A673 (cell line): ENCODE results near the gene LRRN2. TPM values are rescaled to one million over a fixed set of nuclear protein-coding genes. Genes with fewer than 3 reads are reported as not detected.

Source experiments
- BruUV-seq: library from RNA; stranded (reverse); fragments of 400-500 nt; replicated peaks from 2 replicates; lab custom pipeline; 2021; lab: Mats Ljungman, UMichigan
- CTCF ChIA-PET: fragments of 300-600 bp; sonication (Branson Sonifier 250); formaldehyde crosslinking; loops from one replicate; lab custom pipeline; 2022; ENCODE audit warnings: antibody characterized with exemption; lab: Charles Lee
- POLR2A ChIA-PET: fragments of 300-600 bp; sonication (Branson Sonifier 250); formaldehyde crosslinking; loops from one replicate; lab custom pipeline; 2022; ENCODE audit warnings: antibody characterized with exemption; ENCODE audit not compliant: low non-redundant PET; lab: Charles Lee
- DNase-seq: peaks from one replicate; pipeline ENCODE4 v3.0.0-alpha.2; 2015; ENCODE audit warnings: low spot score
- H3K27ac ChIP-seq: fragments of 200-600 bp; sonication (generic); 2 replicates; pipeline ENCODE4 v1.5.1; 2016; ENCODE audit warnings: mixed run types, low read depth, mild to moderate bottlenecking, mixed read lengths, antibody characterized with exemption, low read length; ENCODE audit not compliant: poor library complexity, severe bottlenecking
- H3K27me3 ChIP-seq: fragments of 200-600 bp; sonication (generic); replicated peaks from 2 replicates; pipeline ENCODE4 v1.6.1; 2017; ENCODE audit warnings: mixed run types, low read depth, mild to moderate bottlenecking, mixed read lengths, antibody characterized with exemption, low read length; ENCODE audit not compliant: insufficient read depth, poor library complexity
- H3K36me3 ChIP-seq: fragments of 200-600 bp; sonication (generic); 2 replicates; pipeline ENCODE4 v1.6.1; 2016; ENCODE audit warnings: mixed run types, mild to moderate bottlenecking, mixed read lengths, antibody characterized with exemption, low read length; ENCODE audit not compliant: insufficient read depth, poor library complexity, severe bottlenecking
- H3K4me1 ChIP-seq: fragments of 200-600 bp; sonication (generic); 2 replicates; pipeline ENCODE4 v1.6.1; 2017; ENCODE audit warnings: mixed run types, mild to moderate bottlenecking, mixed read lengths, antibody characterized with exemption, low read length; ENCODE audit not compliant: insufficient read depth, poor library complexity, severe bottlenecking
- H3K4me3 ChIP-seq: fragments of 200-600 bp; sonication (generic); 2 replicates; pipeline ENCODE4 v1.5.1; 2016; ENCODE audit warnings: low read depth, mixed run types, mild to moderate bottlenecking, mixed read lengths, low read length; ENCODE audit not compliant: poor library complexity, severe bottlenecking
- H3K9me3 ChIP-seq: fragments of 200-600 bp; sonication (generic); 2 replicates; pipeline ENCODE4 v1.6.1; 2016; ENCODE audit warnings: mixed run types, low read depth, mild to moderate bottlenecking, mixed read lengths, antibody characterized with exemption, low read length; ENCODE audit not compliant: poor library complexity, severe bottlenecking
- EZH2 ChIP-seq: fragments of 200-600 bp; sonication (generic); IDR thresholded peaks from 2 replicates; pipeline ENCODE4 v1.6.1; 2017; ENCODE audit warnings: borderline replicate concordance, low read depth, mild to moderate bottlenecking, mixed read lengths, antibody characterized with exemption, low read length; ENCODE audit not compliant: poor library complexity, severe bottlenecking
- intact Hi-C: fragments of 100-400 bp; cut with micrococcal nuclease; formaldehyde crosslinking; loops from one replicate; pipeline ENCODE4 v1.10.0; 2022; ENCODE audit not compliant: unreplicated experiment
- total RNA-seq: library from RNA; stranded (reverse); gene quantifications from 2 replicates; pipeline ENCODE4 v1.2.3, GENCODE V29; 2021
- TF ChIP-seq, protein P1 (sequence below): fragments of 300-800, 200-600 bp; sonication (generic); conservative IDR thresholded peaks from 2 replicates; pipeline ENCODE4 v1.5.1; 2017; ENCODE audit warnings: low read depth, mild to moderate bottlenecking, antibody characterized with exemption, low read length, moderate library complexity, mixed read lengths

LRRN2 gene
- total RNA-seq, 1 experiment from 2014 or later = not detected

DNA sequence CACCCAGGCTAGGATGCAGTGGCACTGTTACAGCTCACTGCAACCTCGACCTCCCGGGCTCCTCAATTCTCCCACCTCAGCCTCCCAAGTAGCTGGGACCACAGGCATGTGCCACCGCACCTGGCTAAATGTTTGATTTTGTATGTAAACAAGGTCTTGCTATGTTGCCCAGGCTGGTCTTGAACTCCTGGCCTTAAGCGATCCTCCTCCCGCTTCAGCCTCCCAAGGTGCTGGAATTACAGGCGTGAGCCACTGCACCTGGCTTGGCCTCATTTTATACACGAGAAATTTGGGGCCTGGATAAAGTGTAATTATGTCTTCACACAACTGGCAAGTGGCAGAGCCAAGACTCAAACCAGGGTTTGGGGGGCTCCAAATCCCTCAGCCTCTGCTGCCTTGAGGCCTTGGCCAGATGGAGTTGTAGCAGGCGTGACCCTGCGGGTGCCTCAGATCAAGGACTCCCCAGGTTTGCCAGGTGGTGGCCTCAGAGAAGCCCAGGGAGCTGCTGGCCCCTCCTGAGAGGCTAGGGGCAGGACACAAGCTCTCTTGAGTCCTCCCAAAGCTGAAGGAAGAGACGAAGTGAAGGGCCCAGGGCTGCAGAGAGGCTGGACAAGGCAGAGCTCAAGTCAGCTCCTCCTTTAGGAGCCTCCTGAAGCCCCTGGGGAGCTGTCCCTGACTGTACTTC, 107.6 kb downstream of the LRRN2 start:
- no TSS peak for BruUV-seq
- no peak overlapping the region for H3K27ac ChIP-seq
- H3K27me3 ChIP-seq = no peaks in the 10 kb centered on the region
- no peak overlapping the region for H3K4me3 ChIP-seq
- H3K36me3 ChIP-seq = no peaks in the 10 kb centered on the region
- TF ChIP-seq, protein P1, sequence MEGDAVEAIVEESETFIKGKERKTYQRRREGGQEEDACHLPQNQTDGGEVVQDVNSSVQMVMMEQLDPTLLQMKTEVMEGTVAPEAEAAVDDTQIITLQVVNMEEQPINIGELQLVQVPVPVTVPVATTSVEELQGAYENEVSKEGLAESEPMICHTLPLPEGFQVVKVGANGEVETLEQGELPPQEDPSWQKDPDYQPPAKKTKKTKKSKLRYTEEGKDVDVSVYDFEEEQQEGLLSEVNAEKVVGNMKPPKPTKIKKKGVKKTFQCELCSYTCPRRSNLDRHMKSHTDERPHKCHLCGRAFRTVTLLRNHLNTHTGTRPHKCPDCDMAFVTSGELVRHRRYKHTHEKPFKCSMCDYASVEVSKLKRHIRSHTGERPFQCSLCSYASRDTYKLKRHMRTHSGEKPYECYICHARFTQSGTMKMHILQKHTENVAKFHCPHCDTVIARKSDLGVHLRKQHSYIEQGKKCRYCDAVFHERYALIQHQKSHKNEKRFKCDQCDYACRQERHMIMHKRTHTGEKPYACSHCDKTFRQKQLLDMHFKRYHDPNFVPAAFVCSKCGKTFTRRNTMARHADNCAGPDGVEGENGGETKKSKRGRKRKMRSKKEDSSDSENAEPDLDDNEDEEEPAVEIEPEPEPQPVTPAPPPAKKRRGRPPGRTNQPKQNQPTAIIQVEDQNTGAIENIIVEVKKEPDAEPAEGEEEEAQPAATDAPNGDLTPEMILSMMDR = no peak
- TF ChIP-seq EZH2 = no peak
- no peaks in the 10 kb centered on the region for H3K9me3 ChIP-seq
- no peak for DNase-seq
- intact Hi-C loops = loop anchor here (10.0 kb wide), 1 partner anchor 367 kb away; no protein-coding TSS in a partner anchor
- ChIA-PET CTCF (no interaction called here), POLR2A (no interaction called here)
- H3K4me1 ChIP-seq = no peaks in the 10 kb centered on the region

DNA sequence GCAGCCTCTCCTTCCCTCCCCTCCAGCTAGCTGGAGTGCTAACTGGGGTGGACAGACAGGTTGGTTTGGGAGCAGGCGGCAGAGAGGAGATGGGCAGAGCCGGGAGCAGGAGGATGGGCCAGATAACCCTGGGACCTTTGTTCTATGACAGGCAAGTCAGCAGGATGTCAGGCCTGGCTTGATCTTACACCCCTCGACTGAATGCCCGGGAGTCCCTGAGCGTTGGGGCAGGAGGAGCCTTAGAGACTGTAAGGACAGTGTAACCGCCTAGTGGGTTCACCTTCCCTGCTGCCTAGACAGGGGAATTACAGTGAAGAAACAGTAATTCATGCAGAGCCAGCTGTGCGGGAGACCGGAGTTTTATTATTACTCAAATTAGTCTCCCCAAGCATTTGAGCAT, 109.1 kb downstream of the LRRN2 start:
- ChIA-PET CTCF (no interaction called here), POLR2A (no interaction called here)
- TF ChIP-seq, protein P1 = no peak
- Histone ChIP-seq H3K9me3 (no peaks in the 10 kb centered on the region), H3K4me1 (no peaks in the 10 kb centered on the region), H3K36me3 (no peaks in the 10 kb centered on the region), H3K27ac (no peak overlapping the region), H3K27me3 (no peaks in the 10 kb centered on the region), H3K4me3 (no peak overlapping the region)
- no TSS peak for BruUV-seq
- intact Hi-C loops = loop anchor here (10.0 kb wide), 1 partner anchor 368 kb away; no protein-coding TSS in a partner anchor
- DNase-seq = no peak

DNA sequence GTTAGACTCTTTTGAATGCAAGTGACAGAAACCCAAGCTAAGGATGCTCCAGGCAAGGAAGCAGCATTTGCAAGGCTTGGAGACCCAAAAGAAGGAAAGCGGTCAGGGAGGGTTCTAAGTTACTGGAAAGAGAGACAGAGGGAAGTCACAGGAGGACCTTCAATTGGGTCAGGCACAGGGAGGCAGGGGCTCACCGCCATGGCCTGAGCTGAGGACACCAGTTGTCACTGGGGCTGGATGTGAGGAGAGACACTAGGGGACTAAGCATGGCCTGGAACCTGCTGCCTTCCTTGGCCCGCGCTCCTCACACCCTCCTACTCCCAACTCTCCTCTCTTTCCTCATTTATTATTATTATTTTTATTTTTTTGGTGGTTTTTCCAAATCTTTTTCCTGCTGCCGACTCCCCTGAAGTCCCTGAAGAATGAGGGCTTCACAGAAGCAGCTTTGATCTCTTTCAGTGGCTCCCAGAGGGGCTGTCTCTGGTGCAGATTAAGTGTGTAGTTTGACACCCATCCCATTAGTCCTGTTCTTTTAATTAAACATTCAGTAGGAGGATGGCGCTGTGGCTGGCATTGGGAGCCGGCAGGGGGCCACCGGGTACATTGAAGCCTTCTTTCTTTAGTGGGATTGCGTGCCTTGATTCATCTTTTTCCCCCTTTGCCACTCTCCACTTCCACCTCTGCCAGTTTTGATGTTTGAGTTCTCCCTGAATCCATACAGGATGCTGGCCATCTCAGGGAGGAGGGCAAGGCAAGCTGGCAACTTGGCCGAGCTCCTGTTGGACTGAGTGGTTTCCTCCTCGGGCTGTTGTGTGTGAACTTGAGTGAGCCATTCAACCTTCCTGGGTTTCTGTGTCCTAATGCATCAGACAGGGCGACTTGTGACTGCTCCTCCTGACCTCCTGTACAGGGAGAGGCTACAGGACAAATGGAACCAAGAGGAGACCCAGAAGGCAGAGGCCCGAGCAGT, 110.0 kb downstream of the LRRN2 start:
- no peak for TF ChIP-seq EZH2
- TF ChIP-seq, protein P1 = no peak
- no peak for DNase-seq
- Histone ChIP-seq H3K36me3 (no peaks in the 10 kb centered on the region), H3K27ac (no peak overlapping the region), H3K4me3 (no peak overlapping the region), H3K4me1 (no peaks in the 10 kb centered on the region), H3K9me3 (no peaks in the 10 kb centered on the region), H3K27me3 (no peaks in the 10 kb centered on the region)
- CTCF ChIA-PET = no interaction called here
- intact Hi-C loops = loop anchor here (10.0 kb wide), 1 partner anchor 369 kb away; no protein-coding TSS in a partner anchor
- BruUV-seq = no TSS peak
- POLR2A ChIA-PET = no interaction called here
